ENCODE data around the gene SNRNP35.

SNRNP35 gene

DNA sequence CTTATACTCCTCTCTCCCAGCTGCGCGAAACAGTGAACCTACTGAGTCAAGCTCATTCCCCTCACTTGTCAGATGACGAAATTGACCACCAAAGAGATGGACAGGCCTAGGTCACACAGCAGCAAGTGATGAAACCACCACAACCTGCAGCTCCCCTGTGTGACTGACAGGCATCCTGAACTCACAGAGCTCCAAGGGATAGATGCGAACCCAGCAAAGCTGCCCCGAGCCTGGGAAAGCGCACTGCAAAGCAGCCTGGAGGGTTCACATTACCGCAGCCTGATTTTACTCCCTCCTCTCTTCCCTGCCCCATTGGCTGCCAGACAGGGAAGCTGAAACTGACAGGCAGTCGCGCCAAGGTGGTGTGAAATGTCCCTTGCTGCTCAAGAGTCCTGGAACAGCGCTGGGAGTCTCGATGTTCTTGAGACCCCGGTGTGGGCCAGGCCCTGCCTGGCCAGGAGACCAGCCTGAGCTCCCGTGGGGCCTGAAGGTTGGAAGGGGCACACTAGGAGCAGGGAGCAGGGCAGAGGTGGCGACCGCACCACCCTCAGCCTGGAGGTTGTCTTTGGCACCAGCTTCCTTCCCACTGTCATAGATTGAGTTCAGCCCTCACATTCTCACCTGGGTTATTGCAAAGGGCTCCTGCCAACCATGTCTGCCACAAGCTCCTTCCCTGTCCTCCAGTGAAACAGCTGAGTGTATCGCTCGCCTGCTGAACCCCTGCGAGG lies 36.3 kb downstream of the SNRNP35 start:
- peak overlapping the region; percentile 29 for H4K91ac ChIP-seq (ENCODE audit: low read depth, low read length)
- peak; percentile 22 to 44 for DNase-seq
- H3K4me1 ChIP-seq (ENCODE audit: control insufficient read depth in 1 of 2, insufficient read depth in 2 of 2, low read length in 2 of 2): no peaks in the 10 kb centered on the region
- H3K4me2 ChIP-seq (ENCODE audit: low read length): no peak overlapping the region
- no peak overlapping the region for H2AK5ac ChIP-seq (ENCODE audit: low read length)
- no peaks in the 10 kb centered on the region for H3K27me3 ChIP-seq (ENCODE audit: insufficient read depth, low read length)
- H3K23ac ChIP-seq (ENCODE audit: low read length): no peak overlapping the region
- no peak overlapping the region for H3K4ac ChIP-seq (ENCODE audit: low read depth, low read length)
- no peaks in the 10 kb centered on the region for H3K79me2 ChIP-seq (ENCODE audit: control insufficient read depth, insufficient read depth, low read length, poor library complexity)
- H3K27ac ChIP-seq (ENCODE audit: low read depth, low read length): peak overlapping the region; percentile 19
- H2BK120ac ChIP-seq (ENCODE audit: insufficient read depth, low read length, poor library complexity): peak overlapping the region; percentile 8
- no CpG with 5 or more reads among the region's 18 CpGs for WGBS (ENCODE audit: extremely low coverage, insufficient coverage, insufficient read length)
- H2AFZ ChIP-seq (ENCODE audit: insufficient read depth, low read length, poor library complexity): no peak overlapping the region
- H3K79me1 ChIP-seq (ENCODE audit: low read length): peaks cover 8% of the 10 kb centered on the region
- no peak overlapping the region for H3K4me3 ChIP-seq (ENCODE audit: low read depth, low read length)
- H3K14ac ChIP-seq (ENCODE audit: low read length): peak overlapping the region; percentile 19
- H2BK12ac ChIP-seq (ENCODE audit: low read length): no peak overlapping the region
- H3K18ac ChIP-seq (ENCODE audit: low read length): no peak overlapping the region
- H3K36me3 ChIP-seq (ENCODE audit: control insufficient read depth in 1 of 2, insufficient read depth in 2 of 2, low read length in 2 of 2): peaks cover 16 to 27% of the 10 kb centered on the region in 2 experiments
- no peaks in the 10 kb centered on the region for H3K9me3 ChIP-seq (ENCODE audit: insufficient read depth, low read depth, low read length)
- no peak overlapping the region for H4K8ac ChIP-seq (ENCODE audit: low read depth, low read length)
- peak overlapping the region; percentile 19 for H3K9ac ChIP-seq (ENCODE audit: low read length)
- H4K12ac ChIP-seq (ENCODE audit: low read depth, low read length): no peak overlapping the region
- H2BK5ac ChIP-seq (ENCODE audit: low read depth, low read length, poor library complexity): peak overlapping the region; percentile 2

- H3K4ac ChIP-seq (ENCODE audit: low read depth, low read length): no peak overlapping the region
- H4K12ac ChIP-seq (ENCODE audit: low read depth, low read length): no peak overlapping the region
- no peak for DNase-seq
- H4K8ac ChIP-seq (ENCODE audit: low read depth, low read length): no peak overlapping the region
- H3K79me2 ChIP-seq (ENCODE audit: control insufficient read depth, insufficient read depth, low read length, poor library complexity): no peaks in the 10 kb centered on the region
- peaks cover 5% of the 10 kb centered on the region for H3K79me1 ChIP-seq (ENCODE audit: low read length)
- H2AK5ac ChIP-seq (ENCODE audit: low read length): no peak overlapping the region
- no peak overlapping the region for H2AFZ ChIP-seq (ENCODE audit: insufficient read depth, low read length, poor library complexity)
- no peak overlapping the region for H3K18ac ChIP-seq (ENCODE audit: low read length)
- no peak overlapping the region for H3K23ac ChIP-seq (ENCODE audit: low read length)
- H2BK5ac ChIP-seq (ENCODE audit: low read depth, low read length, poor library complexity): no peak overlapping the region
- H3K27ac ChIP-seq (ENCODE audit: low read depth, low read length): no peak overlapping the region
- H3K9me3 ChIP-seq (ENCODE audit: insufficient read depth, low read depth, low read length): no peaks in the 10 kb centered on the region
- no CpG with 5 or more reads among the region's 7 CpGs for WGBS (ENCODE audit: extremely low coverage, insufficient coverage, insufficient read length)
- H2BK12ac ChIP-seq (ENCODE audit: low read length): no peak overlapping the region
- H3K27me3 ChIP-seq (ENCODE audit: insufficient read depth, low read length): no peaks in the 10 kb centered on the region
- no peak overlapping the region for H3K4me3 ChIP-seq (ENCODE audit: low read depth, low read length)
- H3K4me1 ChIP-seq (ENCODE audit: control insufficient read depth in 1 of 2, insufficient read depth in 2 of 2, low read length in 2 of 2): no peaks in the 10 kb centered on the region
- no peak overlapping the region for H3K14ac ChIP-seq (ENCODE audit: low read length)
- H3K4me2 ChIP-seq (ENCODE audit: low read length): no peak overlapping the region
- no peak overlapping the region for H4K91ac ChIP-seq (ENCODE audit: low read depth, low read length)
- no peak overlapping the region for H3K9ac ChIP-seq (ENCODE audit: low read length)
- peaks cover 16 to 31% of the 10 kb centered on the region in 2 experiments for H3K36me3 ChIP-seq (ENCODE audit: control insufficient read depth in 1 of 2, insufficient read depth in 2 of 2, low read length in 2 of 2)
- H2BK120ac ChIP-seq (ENCODE audit: insufficient read depth, low read length, poor library complexity): no peak overlapping the region
Observed at GRCh38 chr12:123497065-123497464, 39.1 kb downstream of the SNRNP35 start.

DNA sequence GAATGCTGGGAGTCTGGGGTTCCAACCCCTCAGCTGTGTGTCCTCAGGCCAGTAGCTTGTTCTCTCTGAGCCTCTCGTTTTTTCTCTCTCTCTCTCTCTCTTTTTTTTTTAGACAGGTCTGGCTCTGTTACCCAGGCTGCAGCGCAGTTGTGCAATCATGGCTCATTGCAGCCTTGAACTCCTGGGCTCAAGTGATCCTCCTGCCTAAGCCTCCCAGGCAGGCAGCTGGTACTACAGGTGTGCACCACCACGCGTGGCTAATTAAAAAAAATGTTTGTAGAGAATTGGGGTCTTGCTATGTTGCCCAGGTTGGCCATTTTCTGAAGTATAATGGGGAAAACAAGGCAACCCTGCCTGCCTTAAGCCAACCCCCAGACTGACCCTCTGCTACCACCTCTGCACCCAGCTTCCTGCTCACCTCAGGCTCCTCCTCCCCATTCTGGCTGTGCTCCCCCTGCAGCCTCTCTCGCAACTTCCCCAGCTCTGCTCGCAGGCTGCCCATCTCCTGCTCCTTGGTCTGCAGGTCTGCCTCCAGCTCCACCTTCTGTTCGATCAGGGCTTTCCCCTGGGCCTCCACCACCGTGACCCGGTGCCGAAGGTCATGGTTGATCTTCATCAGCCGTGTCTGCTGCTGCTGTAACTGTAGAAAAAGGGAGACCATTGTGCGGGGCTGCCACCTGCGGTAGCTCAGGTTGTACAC lies 40.3 kb downstream of the SNRNP35 start:
- Histone ChIP-seq H3K79me1 (ENCODE audit: low read length) (peaks cover 4% of the 10 kb centered on the region), H3K9ac (ENCODE audit: low read length) (no peak overlapping the region), H2BK5ac (ENCODE audit: low read depth, low read length, poor library complexity) (no peak overlapping the region), H4K91ac (ENCODE audit: low read depth, low read length) (no peak overlapping the region), H2BK12ac (ENCODE audit: low read length) (no peak overlapping the region), H3K4me2 (ENCODE audit: low read length) (no peak overlapping the region), H3K27me3 (ENCODE audit: insufficient read depth, low read length) (no peaks in the 10 kb centered on the region), H4K12ac (ENCODE audit: low read depth, low read length) (no peak overlapping the region), H3K4me1 (ENCODE audit: control insufficient read depth in 1 of 2, insufficient read depth in 2 of 2, low read length in 2 of 2) (no peaks in the 10 kb centered on the region), H3K9me3 (ENCODE audit: insufficient read depth, low read depth, low read length) (no peaks in the 10 kb centered on the region), H4K8ac (ENCODE audit: low read depth, low read length) (no peak overlapping the region), H2AFZ (ENCODE audit: insufficient read depth, low read length, poor library complexity) (no peak overlapping the region), H2AK5ac (ENCODE audit: low read length) (no peak overlapping the region), H2BK120ac (ENCODE audit: insufficient read depth, low read length, poor library complexity) (no peak overlapping the region), H3K18ac (ENCODE audit: low read length) (no peak overlapping the region), H3K79me2 (ENCODE audit: control insufficient read depth, insufficient read depth, low read length, poor library complexity) (no peaks in the 10 kb centered on the region), H3K27ac (ENCODE audit: low read depth, low read length) (no peak overlapping the region), H3K4me3 (ENCODE audit: low read depth, low read length) (no peak overlapping the region), H3K4ac (ENCODE audit: low read depth, low read length) (no peak overlapping the region), H3K36me3 (ENCODE audit: control insufficient read depth in 1 of 2, insufficient read depth in 2 of 2, low read length in 2 of 2) (peaks cover 16 to 31% of the 10 kb centered on the region in 2 experiments), H3K14ac (ENCODE audit: low read length) (no peak overlapping the region), H3K23ac (ENCODE audit: low read length) (no peak overlapping the region)
- DNase-seq: no peak
- WGBS (ENCODE audit: extremely low coverage, insufficient coverage, insufficient read length): no CpG with 5 or more reads among the region's 13 CpGs

DNA sequence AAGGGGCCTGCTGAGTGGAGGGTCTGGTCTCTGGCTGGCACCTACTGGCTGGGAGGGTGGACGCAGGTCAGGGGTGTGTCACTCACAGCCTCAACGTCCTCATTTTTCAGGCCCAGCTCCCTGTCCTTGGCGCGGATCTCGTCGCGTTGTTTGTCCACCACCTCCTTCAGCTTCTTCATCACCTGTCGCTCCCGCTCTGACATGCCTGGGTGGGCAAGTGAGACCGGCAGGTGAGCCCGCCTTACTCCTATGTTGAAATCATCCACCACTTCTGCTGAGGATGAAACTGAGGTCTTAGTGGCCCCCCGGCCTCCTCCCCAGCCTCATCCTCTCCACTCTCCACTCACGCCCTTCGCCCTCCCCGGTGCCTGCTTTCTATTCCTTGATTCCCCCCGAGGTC lies 41.4 kb downstream of the SNRNP35 start:
- Histone ChIP-seq H3K14ac (ENCODE audit: low read length) (no peak overlapping the region), H4K12ac (ENCODE audit: low read depth, low read length) (no peak overlapping the region), H4K8ac (ENCODE audit: low read depth, low read length) (no peak overlapping the region), H3K27ac (ENCODE audit: low read depth, low read length) (no peak overlapping the region), H2BK120ac (ENCODE audit: insufficient read depth, low read length, poor library complexity) (no peak overlapping the region), H3K79me1 (ENCODE audit: low read length) (peaks cover 4% of the 10 kb centered on the region), H3K4me2 (ENCODE audit: low read length) (no peak overlapping the region), H2AFZ (ENCODE audit: insufficient read depth, low read length, poor library complexity) (no peak overlapping the region), H4K91ac (ENCODE audit: low read depth, low read length) (no peak overlapping the region), H3K79me2 (ENCODE audit: control insufficient read depth, insufficient read depth, low read length, poor library complexity) (no peaks in the 10 kb centered on the region), H3K36me3 (ENCODE audit: control insufficient read depth in 1 of 2, insufficient read depth in 2 of 2, low read length in 2 of 2) (peaks cover 16 to 29% of the 10 kb centered on the region in 2 experiments), H3K4ac (ENCODE audit: low read depth, low read length) (no peak overlapping the region), H3K27me3 (ENCODE audit: insufficient read depth, low read length) (no peaks in the 10 kb centered on the region), H3K18ac (ENCODE audit: low read length) (no peak overlapping the region), H3K9ac (ENCODE audit: low read length) (no peak overlapping the region), H2BK12ac (ENCODE audit: low read length) (no peak overlapping the region), H2AK5ac (ENCODE audit: low read length) (no peak overlapping the region), H2BK5ac (ENCODE audit: low read depth, low read length, poor library complexity) (no peak overlapping the region), H3K23ac (ENCODE audit: low read length) (no peak overlapping the region), H3K4me1 (ENCODE audit: control insufficient read depth in 1 of 2, insufficient read depth in 2 of 2, low read length in 2 of 2) (no peaks in the 10 kb centered on the region), H3K4me3 (ENCODE audit: low read depth, low read length) (no peak overlapping the region), H3K9me3 (ENCODE audit: insufficient read depth, low read depth, low read length) (no peaks in the 10 kb centered on the region)
- DNase-seq: no peak
- no CpG with 5 or more reads among the region's 16 CpGs for WGBS (ENCODE audit: extremely low coverage, insufficient coverage, insufficient read length)

Measured in trophoblast cell (in vitro differentiated cells and primary cell).